ENCODE data around the gene RPL13. TPM values are rescaled to one million over a fixed set of nuclear protein-coding genes. Genes with fewer than 3 reads are reported as not detected.

The RPL13 gene
- total and polyA plus RNA-seq, 4 donors: 699 to 2,663 (median 1,571) TPM

DNA sequence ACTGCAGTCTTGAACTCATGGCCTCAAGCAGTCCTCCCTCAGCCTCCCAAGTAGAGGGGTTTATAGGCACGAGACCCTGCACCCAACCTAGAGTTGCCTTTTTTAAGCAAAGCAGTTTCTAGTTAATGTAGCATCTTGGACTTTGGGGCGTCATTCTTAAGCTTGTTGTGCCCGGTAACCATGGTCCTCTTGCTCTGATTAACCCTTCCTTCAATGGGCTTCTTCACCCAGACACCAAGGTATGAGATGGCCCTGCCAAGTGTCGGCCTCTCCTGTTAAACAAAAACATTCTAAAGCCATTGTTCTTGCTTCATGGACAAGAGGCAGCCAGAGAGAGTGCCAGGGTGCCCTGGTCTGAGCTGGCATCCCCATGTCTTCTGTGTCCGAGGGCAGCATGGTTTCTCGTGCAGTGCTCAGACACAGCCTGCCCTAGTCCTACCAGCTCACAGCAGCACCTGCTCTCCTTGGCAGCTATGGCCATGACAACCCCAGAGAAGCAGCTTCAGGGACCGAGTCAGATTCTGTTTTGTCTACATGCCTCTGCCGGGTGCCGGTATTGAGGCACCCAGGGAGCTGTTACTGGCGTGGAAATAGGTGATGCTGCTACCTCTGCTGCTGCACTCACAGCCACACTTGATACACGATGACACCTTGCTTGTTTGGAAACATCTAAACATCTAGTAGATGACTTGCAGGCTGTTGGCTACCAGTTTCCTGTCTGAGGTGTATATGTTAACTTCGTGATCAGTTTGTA lies 3.3 kb downstream of the RPL13 start:
- no peak for DNase-seq (ENCODE audit: low spot score)
- 81% methylated on average over 12 of the region's 12 CpGs for WGBS

DNA sequence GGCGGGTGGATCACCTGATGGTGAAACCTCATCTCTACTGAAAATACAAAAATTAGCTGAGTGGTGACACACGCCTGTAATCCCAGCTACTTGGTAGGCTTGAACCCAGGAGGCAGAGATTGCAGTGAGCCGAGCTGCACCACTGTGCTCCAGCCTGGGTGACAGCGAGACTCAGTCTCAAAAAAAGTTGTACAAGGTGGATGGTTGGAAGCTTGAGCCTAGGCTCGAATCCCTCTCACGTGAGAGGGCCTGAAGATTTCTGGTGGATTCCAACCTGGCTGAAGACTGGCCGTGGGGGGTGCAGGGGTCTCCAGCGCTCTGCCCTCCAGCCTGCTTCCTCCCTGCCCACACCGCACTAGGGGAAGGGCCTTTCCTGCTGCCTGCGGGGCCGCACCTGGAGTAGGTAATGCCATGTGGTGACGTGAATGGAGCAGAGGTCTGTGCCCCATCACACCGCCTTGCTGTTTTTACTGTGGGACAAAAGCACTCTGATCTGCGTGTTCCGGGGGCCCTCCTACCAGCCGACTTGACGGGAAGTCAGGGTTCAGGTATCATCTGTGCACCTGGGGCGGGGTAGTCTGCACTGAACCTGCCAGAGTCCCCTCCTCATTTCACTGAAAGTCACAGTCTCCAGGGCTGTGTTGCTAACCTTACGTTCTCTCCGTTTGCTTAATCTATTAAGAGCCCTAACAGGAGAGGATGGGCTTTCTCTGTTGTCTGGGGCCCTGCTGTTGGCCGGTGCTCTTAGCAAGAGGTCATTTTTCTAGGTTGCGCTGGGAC lies 4.2 kb downstream of the RPL13 start:
- DNase-seq (ENCODE audit: low spot score): no peak
- 79% methylated on average over 22 of the region's 22 CpGs for WGBS
- Histone ChIP-seq H3K9me3 (ENCODE audit: control insufficient read depth in 4 of 4, low read length in 3 of 4) (no peaks in the 10 kb centered on the region), H3K27me3 (ENCODE audit: control insufficient read depth in 4 of 4, insufficient read depth in 4 of 4, low read length in 3 of 4) (no peaks in the 10 kb centered on the region), H3K9ac (ENCODE audit: low read depth in 1 of 2, low read length in 2 of 2) (no peak overlapping the region), H3K4me3 (ENCODE audit: low read depth in 1 of 3, low read length in 3 of 3) (no peak overlapping the region), H3K36me3 (ENCODE audit: control insufficient read depth in 4 of 4, insufficient read depth in 3 of 4, low read depth in 1 of 4, low read length in 3 of 4) (peaks cover 7 to 26% (median 23%) of the 10 kb centered on the region in 4 donors), H3K27ac (ENCODE audit: low read depth in 1 of 2, low read length in 2 of 2) (no peak overlapping the region), H3K4me1 (ENCODE audit: control insufficient read depth in 4 of 4, insufficient read depth in 4 of 4, low read length in 3 of 4) (peaks cover 8 to 46% (median 29%) of the 10 kb centered on the region in 4 donors)
- TF ChIP-seq JUND (IDR thresholded peaks at IDR 0.05) (no peak), RXRA (IDR thresholded peaks at IDR 0.05) (no peak), HNF4G (IDR thresholded peaks at IDR 0.05) (no peak)
- TF ChIP-seq, protein P1, sequence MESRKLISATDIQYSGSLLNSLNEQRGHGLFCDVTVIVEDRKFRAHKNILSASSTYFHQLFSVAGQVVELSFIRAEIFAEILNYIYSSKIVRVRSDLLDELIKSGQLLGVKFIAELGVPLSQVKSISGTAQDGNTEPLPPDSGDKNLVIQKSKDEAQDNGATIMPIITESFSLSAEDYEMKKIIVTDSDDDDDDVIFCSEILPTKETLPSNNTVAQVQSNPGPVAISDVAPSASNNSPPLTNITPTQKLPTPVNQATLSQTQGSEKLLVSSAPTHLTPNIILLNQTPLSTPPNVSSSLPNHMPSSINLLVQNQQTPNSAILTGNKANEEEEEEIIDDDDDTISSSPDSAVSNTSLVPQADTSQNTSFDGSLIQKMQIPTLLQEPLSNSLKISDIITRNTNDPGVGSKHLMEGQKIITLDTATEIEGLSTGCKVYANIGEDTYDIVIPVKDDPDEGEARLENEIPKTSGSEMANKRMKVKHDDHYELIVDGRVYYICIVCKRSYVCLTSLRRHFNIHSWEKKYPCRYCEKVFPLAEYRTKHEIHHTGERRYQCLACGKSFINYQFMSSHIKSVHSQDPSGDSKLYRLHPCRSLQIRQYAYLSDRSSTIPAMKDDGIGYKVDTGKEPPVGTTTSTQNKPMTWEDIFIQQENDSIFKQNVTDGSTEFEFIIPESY (IDR thresholded peaks at IDR 0.05): no peak
- TF ChIP-seq, protein P2, sequence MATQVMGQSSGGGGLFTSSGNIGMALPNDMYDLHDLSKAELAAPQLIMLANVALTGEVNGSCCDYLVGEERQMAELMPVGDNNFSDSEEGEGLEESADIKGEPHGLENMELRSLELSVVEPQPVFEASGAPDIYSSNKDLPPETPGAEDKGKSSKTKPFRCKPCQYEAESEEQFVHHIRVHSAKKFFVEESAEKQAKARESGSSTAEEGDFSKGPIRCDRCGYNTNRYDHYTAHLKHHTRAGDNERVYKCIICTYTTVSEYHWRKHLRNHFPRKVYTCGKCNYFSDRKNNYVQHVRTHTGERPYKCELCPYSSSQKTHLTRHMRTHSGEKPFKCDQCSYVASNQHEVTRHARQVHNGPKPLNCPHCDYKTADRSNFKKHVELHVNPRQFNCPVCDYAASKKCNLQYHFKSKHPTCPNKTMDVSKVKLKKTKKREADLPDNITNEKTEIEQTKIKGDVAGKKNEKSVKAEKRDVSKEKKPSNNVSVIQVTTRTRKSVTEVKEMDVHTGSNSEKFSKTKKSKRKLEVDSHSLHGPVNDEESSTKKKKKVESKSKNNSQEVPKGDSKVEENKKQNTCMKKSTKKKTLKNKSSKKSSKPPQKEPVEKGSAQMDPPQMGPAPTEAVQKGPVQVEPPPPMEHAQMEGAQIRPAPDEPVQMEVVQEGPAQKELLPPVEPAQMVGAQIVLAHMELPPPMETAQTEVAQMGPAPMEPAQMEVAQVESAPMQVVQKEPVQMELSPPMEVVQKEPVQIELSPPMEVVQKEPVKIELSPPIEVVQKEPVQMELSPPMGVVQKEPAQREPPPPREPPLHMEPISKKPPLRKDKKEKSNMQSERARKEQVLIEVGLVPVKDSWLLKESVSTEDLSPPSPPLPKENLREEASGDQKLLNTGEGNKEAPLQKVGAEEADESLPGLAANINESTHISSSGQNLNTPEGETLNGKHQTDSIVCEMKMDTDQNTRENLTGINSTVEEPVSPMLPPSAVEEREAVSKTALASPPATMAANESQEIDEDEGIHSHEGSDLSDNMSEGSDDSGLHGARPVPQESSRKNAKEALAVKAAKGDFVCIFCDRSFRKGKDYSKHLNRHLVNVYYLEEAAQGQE (IDR thresholded peaks at IDR 0.05): no peak

More for the DNA sequence above, 3.3 kb downstream of the RPL13 start:
- Histone ChIP-seq H3K27ac (ENCODE audit: low read depth in 1 of 2, low read length in 2 of 2) (no peak overlapping the region), H3K9ac (ENCODE audit: low read depth in 1 of 2, low read length in 2 of 2) (no peak overlapping the region), H3K36me3 (ENCODE audit: control insufficient read depth in 4 of 4, insufficient read depth in 3 of 4, low read depth in 1 of 4, low read length in 3 of 4) (peaks cover 7 to 26% (median 23%) of the 10 kb centered on the region in 4 donors), H3K4me3 (ENCODE audit: low read depth in 1 of 3, low read length in 3 of 3) (no peak overlapping the region), H3K27me3 (ENCODE audit: control insufficient read depth in 4 of 4, insufficient read depth in 4 of 4, low read length in 3 of 4) (no peaks in the 10 kb centered on the region), H3K9me3 (ENCODE audit: control insufficient read depth in 4 of 4, low read length in 3 of 4) (no peaks in the 10 kb centered on the region), H3K4me1 (ENCODE audit: control insufficient read depth in 4 of 4, insufficient read depth in 4 of 4, low read length in 3 of 4) (peaks cover 9 to 48% (median 30%) of the 10 kb centered on the region in 4 donors)
- TF ChIP-seq SP1 (IDR thresholded peaks at IDR 0.05) (no peak), HNF4A (conservative IDR thresholded peaks at IDR 0.05) (no peak), RAD21 (IDR thresholded peaks at IDR 0.05) (no peak), GABPA (IDR thresholded peaks at IDR 0.05 in 1 of 2, conservative IDR thresholded peaks at IDR 0.05 in 1 of 2) (no peak), EGR1 (IDR thresholded peaks at IDR 0.05; ENCODE audit: low read depth in 2 of 2) (no peak)

DNA sequence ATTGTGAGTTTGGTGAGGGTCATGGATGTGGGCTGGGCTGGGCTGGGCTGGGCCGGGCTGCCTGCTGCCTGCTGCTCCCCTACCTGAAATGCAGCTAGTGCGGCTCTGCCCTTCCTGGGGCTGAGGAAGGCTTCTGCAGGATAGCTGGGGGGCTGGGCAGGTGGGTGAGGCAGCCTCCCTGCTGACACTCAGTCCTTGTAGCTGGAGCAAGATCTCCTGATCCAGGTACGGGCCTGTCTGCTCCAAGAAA lies 4.7 kb downstream of the RPL13 start:
- Histone ChIP-seq H3K9me3 (ENCODE audit: control insufficient read depth in 4 of 4, low read length in 3 of 4) (no peaks in the 10 kb centered on the region), H3K4me3 (ENCODE audit: low read depth in 1 of 3, low read length in 3 of 3) (no peak overlapping the region), H3K4me1 (ENCODE audit: control insufficient read depth in 4 of 4, insufficient read depth in 4 of 4, low read length in 3 of 4) (peaks cover 6 to 45% (median 28%) of the 10 kb centered on the region in 4 donors), H3K36me3 (ENCODE audit: control insufficient read depth in 4 of 4, insufficient read depth in 3 of 4, low read depth in 1 of 4, low read length in 3 of 4) (peaks cover 7 to 26% (median 23%) of the 10 kb centered on the region in 4 donors), H3K9ac (ENCODE audit: low read depth in 1 of 2, low read length in 2 of 2) (no peak overlapping the region), H3K27me3 (ENCODE audit: control insufficient read depth in 4 of 4, insufficient read depth in 4 of 4, low read length in 3 of 4) (no peaks in the 10 kb centered on the region), H3K27ac (ENCODE audit: low read depth in 1 of 2, low read length in 2 of 2) (no peak overlapping the region)
- WGBS: 36% methylated on average over 3 of the region's 3 CpGs
- DNase-seq (ENCODE audit: low spot score): no peak
- TF ChIP-seq, protein P3, sequence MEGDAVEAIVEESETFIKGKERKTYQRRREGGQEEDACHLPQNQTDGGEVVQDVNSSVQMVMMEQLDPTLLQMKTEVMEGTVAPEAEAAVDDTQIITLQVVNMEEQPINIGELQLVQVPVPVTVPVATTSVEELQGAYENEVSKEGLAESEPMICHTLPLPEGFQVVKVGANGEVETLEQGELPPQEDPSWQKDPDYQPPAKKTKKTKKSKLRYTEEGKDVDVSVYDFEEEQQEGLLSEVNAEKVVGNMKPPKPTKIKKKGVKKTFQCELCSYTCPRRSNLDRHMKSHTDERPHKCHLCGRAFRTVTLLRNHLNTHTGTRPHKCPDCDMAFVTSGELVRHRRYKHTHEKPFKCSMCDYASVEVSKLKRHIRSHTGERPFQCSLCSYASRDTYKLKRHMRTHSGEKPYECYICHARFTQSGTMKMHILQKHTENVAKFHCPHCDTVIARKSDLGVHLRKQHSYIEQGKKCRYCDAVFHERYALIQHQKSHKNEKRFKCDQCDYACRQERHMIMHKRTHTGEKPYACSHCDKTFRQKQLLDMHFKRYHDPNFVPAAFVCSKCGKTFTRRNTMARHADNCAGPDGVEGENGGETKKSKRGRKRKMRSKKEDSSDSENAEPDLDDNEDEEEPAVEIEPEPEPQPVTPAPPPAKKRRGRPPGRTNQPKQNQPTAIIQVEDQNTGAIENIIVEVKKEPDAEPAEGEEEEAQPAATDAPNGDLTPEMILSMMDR (IDR thresholded peaks at IDR 0.05; ENCODE audit: low read depth, low read length, missing input control): no peak
- TF ChIP-seq, protein P4, sequence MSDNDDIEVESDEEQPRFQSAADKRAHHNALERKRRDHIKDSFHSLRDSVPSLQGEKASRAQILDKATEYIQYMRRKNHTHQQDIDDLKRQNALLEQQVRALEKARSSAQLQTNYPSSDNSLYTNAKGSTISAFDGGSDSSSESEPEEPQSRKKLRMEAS (IDR thresholded peaks at IDR 0.05): no peak
- TF ChIP-seq TAF1 (conservative IDR thresholded peaks at IDR 0.05) (no peak), RXRA (IDR thresholded peaks at IDR 0.05) (no peak), HNF4G (IDR thresholded peaks at IDR 0.05) (no peak), SP1 (IDR thresholded peaks at IDR 0.05) (no peak), GABPA (IDR thresholded peaks at IDR 0.05 in 1 of 2, conservative IDR thresholded peaks at IDR 0.05 in 1 of 2) (no peak), HNF4A (conservative IDR thresholded peaks at IDR 0.05) (no peak), FOXA1 (IDR thresholded peaks at IDR 0.05) (no peak), JUND (IDR thresholded peaks at IDR 0.05) (no peak), YY1 (IDR thresholded peaks at IDR 0.05) (no peak)
